AG09309 (cell line): ENCODE data around the gene ITPK1.
A peak's percentile ranks its signal among the peaks of the same experiment; 100 is the strongest.

ENCODE experiments used
- DNase-seq: peaks from one replicate; pipeline ENCODE4 v3.0.0-alpha.2; 2010; ENCODE audit warnings: low read depth
- H3K4me3 ChIP-seq: 2 replicates; pipeline ENCODE4 v1.5.1; 2011; ENCODE audit warnings: mild to moderate bottlenecking, low read depth, low read length, moderate library complexity; ENCODE audit not compliant: control insufficient read depth
- TF ChIP-seq, protein P1 (sequence below): IDR thresholded peaks from 2 replicates; pipeline ENCODE4 v1.5.1; 2011; ENCODE audit warnings: mild to moderate bottlenecking, low read depth, low read length, inconsistent platforms; ENCODE audit not compliant: insufficient read depth, control insufficient read depth; ENCODE audit errors: missing control alignments

ITPK1 gene

DNA sequence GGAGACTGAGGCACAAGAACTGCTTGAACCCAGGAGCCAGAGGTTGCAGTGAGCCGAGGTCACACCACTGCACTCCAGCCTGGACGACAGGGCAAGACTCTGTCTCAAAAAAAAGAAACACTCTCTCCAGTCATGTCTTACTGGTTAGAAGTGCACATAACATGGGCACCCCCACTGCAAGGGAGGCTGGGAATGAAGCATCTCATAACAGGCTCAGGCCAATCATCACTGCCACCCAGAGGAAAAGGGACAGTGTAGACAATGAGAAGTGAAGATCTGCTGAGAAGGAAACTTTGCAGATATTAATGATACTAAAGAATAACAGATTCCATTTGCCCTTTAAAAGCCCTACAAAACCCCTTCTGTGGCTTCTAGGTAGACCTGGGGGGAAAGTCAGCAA, 66.9 kb downstream of the ITPK1 start:
- no peak overlapping the region for H3K4me3 ChIP-seq
- TF ChIP-seq, protein P1, sequence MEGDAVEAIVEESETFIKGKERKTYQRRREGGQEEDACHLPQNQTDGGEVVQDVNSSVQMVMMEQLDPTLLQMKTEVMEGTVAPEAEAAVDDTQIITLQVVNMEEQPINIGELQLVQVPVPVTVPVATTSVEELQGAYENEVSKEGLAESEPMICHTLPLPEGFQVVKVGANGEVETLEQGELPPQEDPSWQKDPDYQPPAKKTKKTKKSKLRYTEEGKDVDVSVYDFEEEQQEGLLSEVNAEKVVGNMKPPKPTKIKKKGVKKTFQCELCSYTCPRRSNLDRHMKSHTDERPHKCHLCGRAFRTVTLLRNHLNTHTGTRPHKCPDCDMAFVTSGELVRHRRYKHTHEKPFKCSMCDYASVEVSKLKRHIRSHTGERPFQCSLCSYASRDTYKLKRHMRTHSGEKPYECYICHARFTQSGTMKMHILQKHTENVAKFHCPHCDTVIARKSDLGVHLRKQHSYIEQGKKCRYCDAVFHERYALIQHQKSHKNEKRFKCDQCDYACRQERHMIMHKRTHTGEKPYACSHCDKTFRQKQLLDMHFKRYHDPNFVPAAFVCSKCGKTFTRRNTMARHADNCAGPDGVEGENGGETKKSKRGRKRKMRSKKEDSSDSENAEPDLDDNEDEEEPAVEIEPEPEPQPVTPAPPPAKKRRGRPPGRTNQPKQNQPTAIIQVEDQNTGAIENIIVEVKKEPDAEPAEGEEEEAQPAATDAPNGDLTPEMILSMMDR, result no peak
- DNase-seq, result no peak

DNA sequence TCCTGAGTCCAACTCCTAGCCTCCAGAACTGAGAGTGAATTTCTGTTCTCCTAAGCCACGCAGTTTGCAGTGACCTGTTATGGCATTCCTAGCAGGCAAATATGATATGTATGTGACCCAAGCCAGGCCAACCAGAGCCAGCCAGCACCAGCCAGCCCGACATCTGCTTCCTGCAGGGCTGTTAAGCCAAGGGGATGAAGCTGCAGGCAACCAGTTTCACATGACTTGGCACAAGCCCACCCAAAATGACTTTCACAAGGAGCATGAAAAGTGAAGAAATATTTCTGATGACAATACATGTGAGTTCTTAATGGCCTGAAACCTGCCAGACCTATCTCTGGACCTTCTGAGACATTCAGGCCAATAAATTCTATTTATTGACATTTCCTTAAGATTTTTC, 68.1 kb downstream of the ITPK1 start:
- TF ChIP-seq, protein P1, result no peak
- H3K4me3 ChIP-seq, result no peak overlapping the region
- no peak for DNase-seq

DNA sequence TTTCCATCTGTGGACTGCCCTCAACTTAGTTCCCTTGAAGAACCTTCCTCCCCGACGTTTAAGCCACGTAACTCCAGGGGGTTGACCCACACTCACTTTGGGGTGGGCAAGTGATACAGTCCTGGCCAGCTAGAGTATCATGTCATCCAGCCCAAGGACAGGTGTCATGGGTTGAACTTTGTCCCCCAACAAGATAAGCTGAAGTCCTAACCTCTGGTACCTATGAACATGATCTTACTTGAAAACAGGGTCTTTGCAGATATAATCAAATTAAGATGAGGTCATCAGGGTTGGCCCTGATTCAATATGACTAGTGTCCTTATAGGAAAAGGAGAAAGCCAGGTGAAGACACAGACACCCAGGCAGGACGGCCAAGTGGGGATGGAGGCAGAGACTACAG, 68.6 kb downstream of the ITPK1 start:
- DNase-seq, result no peak
- TF ChIP-seq, protein P1, result no peak
- H3K4me3 ChIP-seq, result no peak overlapping the region

DNA sequence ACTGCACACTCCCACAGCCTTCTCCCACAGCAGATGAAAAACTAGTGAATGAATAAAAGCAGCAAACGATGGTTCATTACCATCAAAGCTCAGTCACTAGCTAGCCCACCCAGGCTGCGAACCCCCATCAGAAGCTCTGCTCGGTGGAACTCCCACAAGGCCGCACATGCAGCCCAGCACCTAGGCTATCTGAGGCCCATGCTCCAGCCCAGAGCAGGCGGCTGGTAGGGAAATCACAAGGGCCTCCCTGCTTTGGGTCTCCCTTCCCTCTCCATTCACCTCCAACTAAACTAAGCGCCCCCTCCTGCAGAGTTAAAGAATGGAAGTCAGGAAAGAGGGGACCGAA, 69.0 kb downstream of the ITPK1 start:
- no peak for DNase-seq
- TF ChIP-seq, protein P1, result no peak
- no peak overlapping the region for H3K4me3 ChIP-seq

DNA sequence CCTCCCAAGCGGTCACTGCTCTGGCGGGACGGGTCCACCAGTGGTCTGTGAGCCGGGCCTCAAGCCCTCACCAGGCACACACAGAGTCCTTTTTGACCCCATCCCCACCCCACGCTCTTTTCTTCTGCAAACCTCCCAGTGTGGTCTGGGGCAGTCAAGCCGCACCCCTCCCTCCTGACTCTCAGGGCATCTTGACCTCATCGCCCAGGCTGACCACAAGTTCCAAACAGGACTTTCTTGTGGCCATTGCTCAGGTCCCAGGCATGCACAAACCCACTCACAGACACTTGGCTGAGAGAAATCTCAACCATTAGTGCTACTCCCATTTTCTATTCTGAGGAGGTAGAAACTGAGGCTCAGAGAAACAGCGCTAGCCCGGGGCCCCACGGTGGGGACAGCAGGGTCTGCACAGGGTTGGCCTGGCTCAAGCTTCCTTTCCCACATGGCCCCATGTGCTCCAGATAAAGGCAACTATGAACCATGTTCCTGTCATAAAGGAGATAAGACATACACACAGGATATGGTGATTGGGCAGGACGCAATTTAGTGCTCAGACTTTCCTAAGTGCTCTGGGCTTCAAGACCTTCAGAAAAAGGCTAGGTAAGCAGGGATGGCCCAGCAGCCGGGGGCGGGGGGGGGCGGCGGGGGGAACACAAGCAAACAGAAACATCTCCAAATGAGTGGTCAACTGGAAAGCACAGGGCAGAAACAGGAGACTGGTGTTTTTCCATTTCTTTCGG, 69.6 kb downstream of the ITPK1 start:
- TF ChIP-seq, protein P1, result no peak
- peak; percentile 55 for DNase-seq

DNA sequence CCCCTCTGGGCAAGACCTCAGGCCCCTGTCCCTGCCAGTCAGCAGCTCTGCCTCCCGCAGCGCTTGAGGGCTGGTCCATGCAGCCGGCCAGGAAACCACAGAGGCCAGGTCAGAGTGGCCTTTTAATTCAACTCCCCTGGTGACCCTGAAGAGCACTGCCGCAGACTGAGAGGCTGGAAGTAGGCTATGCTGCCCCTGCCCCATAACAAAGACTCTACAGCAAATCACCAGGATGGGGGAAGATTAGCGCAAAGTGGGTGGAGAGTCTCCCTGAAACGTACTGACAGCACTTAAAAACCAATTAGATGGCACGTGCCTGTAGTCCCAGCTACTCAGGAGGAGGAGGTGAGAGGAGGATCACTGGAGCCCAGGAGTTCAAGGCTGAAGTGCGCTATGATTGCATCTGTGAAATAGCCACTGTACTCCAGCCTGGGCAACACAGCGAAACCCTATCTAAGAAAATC, 70.5 kb downstream of the ITPK1 start:
- DNase-seq, result no peak
- no peak overlapping the region for H3K4me3 ChIP-seq
- TF ChIP-seq, protein P1, result no peak

More for the DNA sequence above, 69.6 kb downstream of the ITPK1 start:
- H3K4me3 ChIP-seq, result no peak overlapping the region

DNA sequence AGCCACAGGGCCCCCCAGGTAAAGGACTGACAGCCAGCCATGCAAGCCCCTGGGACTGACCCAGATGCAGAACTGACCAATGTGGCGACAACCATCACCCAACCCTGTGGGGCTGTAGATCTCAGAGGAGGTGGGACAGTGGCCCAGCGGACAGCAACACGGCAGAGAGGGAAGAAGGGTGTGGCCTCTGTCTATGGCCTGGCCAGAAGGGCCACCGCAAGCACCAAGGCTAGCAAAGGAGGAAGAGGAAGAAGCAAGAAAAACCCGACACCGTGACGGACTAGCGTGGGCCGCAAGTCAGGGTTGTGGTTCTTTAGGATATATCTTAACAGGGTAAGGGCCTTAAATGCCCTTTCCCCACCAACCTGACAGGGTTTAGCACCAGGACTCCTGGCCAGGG, 71.2 kb downstream of the ITPK1 start:
- no peak for DNase-seq
- TF ChIP-seq, protein P1, result no peak

More for the DNA sequence above, 71.2 kb downstream of the ITPK1 start:
- no peak overlapping the region for H3K4me3 ChIP-seq
